Activated naive CD4-positive, alpha-beta T cell treated with anti-CD3 and anti-CD28 coated beads, Interleukin-2, amount 50 U/mL, for 16 hours (primary cell): ENCODE results near the gene OTUB1.
"Not testable (repeated sequence)": the region's sequence is repeated elsewhere in the genome, so short reads cannot be mapped to it uniquely, and the experiment has no call there.

Experiments
- DNase-seq: peaks from one replicate; pipeline ENCODE4 v3.0.0-alpha.2; 2020

Gene OTUB1

DNA sequence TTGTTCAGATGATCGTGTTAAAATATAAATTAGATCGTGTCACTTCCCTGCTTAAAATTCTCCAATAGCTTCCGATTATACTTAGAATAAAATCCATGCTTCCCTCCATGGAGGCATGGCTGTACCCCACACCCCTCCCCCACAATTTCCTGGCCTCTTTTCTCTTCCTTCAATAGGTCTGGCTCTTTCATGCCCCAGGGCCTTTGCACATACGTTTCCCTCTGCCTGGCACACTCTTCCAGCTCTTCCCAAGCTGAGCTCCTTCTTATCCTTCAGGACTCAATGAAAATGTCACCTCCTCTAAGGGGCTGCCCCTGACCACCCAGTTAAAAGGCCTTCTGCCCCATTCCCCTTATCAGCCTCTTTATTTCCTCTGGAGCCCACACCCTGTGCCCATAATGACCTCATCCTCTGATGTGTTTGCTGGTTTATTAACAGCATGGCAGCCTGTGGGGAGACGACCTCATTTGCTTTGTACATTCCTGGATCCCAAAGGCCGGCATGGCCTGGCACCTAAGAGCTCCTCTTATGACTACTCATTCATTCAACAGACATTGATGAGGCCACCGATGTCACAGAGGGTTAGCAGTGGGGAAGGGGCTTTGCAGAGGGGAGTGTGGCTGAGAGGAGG is 40.5 kb downstream of the OTUB1 start:
- no peak for DNase-seq

DNA sequence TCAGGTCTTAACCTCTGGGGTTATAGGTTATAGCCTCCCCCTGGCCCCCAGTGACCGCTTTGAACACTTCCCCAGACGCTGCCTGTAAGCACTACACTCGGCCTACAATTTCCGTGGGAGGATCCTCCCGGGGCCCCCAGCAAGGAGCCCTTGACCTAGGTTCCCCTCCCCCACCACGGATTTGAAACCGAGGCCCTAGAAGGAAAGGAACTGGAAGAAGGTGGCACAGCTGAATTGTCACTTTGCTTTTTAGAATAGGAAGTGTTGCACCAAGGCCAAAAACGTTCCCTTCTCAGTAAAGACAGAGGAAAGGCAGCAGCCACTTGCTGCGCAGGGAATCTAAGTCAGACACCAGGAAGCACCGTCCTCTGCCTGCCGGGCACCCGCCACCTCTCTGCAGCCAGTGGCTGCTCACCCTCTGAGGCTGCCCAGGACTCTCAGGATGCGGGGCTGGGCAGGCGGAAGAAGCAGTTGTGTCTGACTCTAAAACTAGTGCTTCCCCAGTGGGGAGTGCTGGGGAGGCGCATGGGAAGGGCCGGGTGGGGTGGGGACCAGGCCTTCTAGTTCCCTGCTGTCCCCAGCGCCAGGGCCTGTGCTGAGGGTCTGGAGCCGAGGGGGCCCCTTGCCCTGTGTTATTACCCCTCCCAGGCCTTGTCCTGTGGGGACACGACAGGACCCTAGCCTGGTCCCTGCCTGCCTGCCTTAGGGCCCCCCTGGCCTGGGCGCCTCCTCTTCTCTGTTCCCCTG is 41.6 kb downstream of the OTUB1 start:
- no peak for DNase-seq

DNA sequence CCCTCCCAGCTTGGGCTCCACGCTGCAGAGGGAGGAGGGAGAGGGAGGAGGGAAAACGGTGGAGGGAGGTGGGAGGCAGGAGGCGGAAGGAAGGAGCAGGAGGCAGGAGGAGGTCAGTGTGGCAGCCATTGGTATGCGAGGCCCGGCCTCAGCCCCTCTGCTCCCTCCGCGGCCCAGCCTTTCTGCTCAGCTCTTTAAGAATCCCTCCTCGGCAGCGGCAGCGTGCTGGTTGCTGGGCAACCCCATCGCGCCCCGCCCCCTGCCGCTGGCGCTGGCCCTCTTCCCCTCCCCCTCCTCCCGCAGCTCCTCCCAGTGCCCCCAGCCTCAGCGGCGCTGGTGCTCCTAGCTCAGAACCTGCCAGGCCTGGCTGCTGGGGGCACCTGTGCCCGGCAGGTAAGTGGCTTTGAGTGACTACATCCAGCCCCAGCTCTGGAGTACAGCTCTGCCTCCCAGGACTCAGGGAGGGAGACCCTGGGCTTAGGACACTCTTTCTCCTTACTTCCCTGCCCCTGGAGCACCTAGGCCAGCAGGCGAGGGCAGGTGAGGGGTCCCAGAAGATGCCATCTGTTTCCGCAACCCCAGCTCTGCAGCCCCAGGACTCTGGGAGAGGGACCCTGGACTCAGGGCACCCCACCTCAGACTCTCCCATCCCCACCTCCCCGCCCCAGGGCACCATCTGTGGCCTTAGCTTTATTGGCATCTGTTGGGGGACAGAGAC is 42.3 kb downstream of the OTUB1 start:
- no peak for DNase-seq

DNA sequence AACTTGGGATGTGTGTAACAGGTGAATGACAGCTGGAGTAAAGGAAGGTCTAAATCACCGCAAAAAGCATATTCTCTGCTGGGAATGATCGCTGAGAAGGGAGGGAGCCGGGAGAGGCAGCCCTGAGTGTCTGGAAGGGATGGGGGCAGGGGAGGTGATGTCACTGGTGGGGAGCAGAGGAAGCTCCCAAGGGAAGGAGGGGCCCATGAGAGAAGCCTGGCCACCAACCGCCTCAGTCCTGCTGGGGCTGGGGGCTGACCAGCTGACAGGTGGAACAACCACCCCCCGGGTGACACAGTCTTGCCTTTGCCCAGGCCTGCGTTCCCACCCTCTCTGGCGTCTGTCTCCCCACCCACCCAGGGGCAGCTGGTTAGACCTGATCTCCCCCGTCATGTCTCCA is 43.5 kb downstream of the OTUB1 start:
- DNase-seq = no peak

DNA sequence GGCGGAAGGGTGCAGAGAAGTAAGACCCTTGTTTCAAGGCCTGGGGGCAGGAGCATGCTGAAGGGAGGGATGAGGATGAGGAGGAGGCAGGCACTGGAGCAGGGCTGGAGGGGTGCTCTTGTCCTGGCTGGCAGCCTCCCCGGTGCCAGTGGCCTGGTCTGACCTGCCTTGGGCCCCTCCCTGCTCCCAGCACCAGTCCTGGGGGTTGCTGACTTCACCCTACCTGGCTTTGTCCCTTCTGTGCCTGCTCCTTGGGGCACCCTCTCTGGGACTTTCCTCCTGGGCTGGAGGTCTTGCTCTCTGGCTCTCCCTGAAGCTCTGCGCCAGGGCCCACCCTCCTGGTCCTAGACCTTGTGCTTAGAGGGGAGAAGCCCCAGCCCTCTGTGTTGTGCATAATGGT is 44.8 kb downstream of the OTUB1 start:
- no peak for DNase-seq

DNA sequence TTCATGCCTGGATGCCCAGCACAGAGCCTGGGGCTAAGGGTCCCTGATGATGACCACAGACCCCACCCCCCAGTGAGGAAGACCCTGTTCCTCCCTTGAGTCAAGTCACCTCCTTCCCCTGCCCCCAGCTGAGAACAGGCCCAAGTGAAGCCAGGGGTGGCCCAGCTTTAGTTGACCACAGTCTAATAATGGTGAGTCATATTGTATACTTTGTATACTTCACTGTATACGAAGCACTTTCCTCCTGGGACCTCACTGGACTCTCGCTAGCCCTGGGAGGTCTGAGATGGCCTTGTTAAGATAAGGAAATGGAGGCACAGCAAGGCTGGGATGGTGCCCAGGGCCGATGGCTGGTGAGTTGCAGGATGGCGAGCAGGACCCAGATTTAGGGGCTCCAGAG is 45.8 kb downstream of the OTUB1 start:
- no peak for DNase-seq

DNA sequence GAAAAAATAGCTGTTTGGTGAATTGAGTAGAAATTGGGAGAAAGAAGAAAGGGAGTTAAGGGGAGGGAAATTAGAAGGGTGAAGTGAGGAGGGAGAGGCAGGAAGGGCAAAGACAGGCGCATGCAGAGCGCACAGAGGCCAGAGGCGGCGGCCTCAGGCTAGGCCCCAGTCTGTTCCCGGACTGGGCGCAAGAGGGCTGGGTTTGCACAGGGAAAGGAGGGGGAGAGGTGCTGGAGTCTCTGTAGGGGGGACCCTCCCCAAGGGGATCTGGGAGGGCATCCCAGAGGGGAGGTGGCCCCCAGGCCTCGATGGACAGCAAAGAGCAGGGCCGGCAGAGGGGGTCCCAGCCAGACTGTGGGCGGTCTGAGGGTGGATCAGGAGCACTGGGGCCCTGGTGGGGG is 48.2 kb downstream of the OTUB1 start:
- DNase-seq = no peak

DNA sequence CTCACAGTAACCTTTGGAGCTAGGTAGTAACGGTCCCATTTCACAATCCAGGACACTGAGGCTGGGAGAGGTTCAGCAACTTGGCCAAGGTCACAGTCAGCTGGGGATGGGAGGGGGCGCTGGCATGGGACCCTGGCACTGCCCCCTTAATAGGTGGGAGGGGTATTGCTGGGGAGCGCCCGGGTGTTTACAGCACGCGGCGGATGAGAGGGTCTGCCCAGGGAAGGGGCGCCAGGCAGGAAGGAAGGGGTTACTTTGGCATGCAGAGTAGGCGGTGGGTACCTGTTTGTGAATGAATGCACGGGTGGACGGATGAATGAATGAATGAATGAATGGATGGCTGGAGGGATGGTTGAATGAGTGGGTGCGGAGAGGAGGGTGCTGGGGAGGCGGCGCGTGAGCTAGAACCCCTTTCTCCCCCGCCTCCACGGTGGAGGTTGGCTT is 48.9 kb downstream of the OTUB1 start:
- no peak for DNase-seq

DNA sequence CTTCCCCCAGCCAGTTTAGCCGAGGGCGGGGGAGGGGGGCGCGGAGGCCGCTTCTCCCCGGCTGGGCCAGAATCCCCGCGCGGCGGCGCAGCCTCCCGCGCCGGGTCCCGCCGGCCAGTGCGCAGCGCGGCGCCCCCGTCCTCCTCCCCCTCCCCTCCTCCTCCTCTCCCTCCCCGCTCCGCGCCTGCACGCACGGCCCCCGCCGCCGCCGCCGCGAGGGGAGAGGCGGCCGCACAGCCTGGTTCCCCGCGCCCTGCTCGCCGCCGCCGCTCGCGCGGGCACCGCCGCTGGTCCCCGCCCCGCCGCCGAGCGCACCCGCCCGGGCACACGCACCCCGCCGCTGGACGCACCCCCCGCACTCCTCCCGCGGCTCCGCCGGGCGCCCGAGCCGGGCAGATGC is 49.3 kb downstream of the OTUB1 start, which contains the start of gene FLRT1:
FLRT1 (plus strand) TSS at position 356 of the 400 bp plus-strand sequence. CDS start 80,337 bp downstream, outside the sequence.
- no peak for DNase-seq

DNA sequence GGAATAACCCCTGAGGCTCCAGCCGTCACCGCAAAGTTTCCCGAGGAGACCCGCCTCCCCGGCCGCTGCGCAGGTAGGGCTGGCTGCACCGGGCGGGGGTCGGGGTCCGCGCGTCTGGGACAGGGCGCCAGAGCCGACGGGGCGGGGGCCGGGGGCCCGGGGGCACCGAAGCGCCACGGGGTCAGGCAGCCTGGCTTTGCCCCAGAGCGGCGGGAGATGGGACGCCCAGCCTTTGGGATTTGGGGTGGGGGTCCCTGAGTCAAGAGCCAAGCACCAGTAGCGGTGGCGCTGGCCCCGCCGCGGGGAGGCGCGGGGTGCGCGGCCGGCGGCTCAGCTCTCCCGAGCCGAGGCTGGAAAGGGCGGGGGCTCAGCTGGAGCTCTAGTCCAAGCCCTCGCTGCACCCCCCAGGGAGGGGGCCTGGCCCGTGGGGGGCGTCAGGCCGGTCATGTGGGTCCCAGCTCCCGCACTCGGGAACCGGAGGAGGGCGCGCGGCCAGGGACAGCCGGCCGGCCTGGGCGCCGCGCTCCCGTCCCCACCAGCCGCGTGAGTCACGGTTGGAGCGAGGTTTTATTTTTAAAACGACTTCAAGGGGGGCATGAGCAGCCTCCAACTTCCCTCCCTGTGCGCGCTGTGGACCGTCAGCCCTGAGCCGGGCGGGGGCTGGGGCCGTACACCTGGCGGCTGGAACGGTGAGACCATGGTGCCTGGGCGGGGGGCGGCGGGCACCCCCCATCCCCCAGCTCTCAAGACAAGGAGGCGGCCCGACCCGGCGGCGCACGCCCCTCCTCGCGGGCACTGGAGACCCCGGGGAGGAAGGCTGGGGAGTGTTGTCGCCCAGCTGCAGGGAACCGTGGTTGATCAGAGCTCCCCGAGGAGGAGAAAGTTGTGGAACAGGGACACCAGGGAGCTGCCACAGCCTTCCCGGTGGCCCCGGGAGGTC is 50.1 kb downstream of the OTUB1 start:
- no peak for DNase-seq

DNA sequence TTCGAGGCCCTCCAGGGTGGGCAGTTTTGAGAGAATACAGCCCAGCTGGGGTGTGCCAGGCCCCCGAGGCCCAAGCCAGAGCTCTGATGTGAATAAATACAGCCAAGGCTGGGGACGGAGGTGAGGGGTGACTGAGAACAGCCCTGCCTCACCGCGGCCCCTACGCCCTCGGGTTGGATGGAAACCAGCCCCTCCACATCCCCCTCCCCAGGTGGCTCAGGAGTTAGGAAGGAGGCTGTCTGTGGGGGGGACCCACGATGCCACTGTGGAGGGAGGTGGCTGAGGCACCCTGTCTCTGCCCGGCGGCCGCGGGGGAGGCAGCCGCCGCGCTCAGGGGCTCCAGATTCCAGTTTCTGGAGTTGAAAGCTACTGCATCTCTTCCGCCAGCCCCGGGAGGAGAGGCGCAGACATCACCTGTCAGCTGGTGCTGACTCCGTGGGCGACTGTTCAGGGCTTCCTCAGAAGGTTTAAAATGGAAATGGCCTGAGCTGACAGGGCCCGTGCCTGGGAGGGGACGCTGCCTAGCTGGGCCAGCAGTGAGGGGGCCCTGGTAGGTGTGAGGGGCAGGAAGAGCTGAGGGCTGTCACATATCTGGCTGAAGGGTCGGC is 50.9 kb downstream of the OTUB1 start:
- no peak for DNase-seq

DNA sequence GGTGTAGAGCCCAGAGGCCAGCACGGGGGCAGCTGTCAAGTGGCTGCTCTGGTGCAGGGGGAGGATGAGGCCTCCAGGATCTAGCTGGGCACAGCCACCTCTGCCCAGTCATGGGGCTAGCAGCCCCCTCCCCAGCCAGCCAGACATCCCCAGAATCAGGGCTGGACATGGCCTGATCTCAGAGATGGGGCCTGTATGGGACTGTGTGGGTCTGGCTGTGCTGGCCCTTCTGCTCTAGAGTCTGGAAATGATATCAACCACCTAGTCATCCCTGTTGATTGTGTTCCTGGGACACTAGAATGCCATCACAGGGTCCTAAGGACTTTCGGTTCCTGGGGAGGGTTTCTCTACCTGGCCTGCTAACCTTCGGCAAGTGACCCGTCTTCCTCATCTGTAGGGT is 52.3 kb downstream of the OTUB1 start:
- DNase-seq = no peak

DNA sequence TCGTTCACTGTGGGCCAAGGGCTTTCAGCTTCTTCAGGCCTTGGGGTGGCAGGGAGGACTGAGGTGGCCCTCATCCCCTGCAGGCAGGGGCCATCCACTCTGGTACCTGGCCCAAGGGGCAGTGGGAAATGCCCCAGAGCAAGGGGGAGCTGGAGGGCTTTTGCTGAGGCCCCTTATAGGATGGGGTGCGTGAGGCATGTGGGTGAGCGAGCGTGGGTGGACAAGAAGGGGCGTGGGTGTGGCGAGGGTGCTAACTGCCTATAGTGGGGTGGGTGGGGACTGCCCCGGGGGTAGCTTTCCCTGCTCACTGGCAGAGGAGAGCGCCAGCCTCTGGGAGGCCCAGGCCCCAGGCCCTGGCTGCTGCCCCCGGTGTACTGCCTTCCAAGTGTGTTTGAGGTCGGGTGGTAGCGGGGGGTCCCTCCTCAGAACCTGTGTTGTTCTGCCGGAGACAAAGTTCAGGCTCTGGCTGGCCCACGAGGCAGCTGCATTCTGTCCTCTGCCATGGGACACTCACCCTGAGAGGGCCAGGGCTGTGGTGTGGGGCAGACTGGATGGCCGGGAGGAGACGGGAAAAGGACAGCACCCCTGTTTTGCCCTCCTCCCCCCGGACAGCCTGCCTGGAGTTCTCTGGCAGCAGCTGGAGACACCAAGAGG is 52.9 kb downstream of the OTUB1 start:
- no peak for DNase-seq

DNA sequence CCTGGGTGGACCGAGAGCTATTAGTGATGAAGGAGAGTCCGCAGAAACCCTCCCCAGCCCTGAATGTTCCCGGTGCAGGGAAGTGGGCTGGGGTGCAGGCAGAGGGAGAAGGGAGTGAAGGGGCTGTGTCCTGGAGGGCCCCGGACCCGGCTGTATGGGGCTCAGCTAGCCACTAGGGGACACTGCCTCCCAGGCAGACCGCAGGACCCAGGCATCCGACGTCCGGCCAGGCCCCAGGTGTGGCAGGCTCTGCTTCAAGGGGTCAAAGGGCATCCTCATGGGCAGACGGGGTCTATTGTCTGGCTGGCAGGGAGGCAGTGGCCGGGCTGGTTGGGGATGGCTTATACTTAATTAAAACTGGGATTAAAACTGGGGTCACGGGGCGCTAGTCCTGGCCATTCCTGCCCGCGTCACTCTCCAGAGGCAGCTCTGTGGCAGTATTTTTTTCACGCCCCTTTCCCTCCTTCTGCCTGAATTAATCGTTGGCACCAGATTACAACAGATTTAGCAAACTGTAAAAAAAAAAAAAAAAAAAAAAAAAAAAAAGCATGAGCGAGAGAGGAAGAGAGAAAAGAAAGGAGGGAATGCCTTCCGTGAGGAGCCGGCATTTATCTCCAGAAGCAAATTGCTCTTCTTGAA is 54.6 kb downstream of the OTUB1 start:
- no peak for DNase-seq

DNA sequence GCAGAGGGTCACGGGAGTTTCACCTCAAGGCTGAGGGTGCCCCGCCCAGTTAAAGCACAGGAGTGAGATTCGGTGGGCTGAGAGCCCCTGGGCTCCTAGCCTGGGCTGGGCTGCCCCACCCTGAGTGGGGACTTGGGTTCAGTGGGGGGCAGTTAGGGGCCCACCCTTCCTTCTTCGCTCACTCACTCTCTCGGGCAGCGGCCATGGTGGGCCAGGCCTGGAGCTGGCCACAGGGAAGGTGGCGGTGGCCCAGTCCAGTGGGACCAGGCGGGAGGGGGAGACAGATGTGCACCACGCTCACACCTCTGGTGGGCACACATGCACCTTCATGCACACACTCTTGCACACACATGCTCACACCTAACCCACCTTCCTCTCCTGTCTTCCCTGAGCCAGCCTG is 55.6 kb downstream of the OTUB1 start:
- DNase-seq = no peak

DNA sequence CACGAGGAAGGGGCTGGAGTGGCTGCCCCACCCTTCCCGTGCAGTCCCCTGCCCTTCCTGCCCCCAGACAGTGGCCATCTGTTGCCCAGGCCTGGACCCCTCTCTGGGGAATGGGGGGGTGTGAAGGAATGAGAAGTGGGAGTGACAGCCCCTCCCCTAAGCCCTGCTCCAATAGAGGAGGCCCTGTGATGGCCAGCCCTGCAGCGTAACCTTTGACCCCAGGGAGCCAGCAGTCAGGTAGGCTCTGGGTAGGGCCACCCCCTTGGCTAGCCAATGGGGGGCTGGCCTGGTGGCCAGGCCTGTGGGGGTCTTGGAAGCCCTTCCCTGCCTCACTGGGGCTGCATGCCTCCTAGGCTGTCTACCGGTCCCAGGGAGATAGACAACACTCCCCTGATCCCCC is 56.1 kb downstream of the OTUB1 start:
- DNase-seq = no peak

DNA sequence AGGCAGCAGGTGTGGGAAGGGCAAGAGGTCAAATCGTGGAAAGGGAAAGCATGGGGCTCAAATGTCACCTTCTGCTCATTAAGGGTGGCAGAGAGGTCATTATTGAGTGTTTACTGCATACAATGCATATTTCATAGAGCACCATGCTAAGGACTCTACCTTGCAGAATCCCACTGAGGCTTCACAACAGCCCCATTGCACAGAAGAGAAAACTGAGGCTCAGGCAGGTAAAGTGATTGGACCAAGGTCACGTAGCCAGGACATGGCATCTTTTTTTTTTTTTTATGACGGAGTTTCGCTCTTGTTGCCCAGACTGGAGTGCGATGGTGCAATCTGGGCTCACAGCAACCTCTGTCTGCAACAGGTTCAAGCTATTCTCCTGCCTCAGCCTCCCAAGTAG is 57.3 kb downstream of the OTUB1 start:
- DNase-seq = no peak

DNA sequence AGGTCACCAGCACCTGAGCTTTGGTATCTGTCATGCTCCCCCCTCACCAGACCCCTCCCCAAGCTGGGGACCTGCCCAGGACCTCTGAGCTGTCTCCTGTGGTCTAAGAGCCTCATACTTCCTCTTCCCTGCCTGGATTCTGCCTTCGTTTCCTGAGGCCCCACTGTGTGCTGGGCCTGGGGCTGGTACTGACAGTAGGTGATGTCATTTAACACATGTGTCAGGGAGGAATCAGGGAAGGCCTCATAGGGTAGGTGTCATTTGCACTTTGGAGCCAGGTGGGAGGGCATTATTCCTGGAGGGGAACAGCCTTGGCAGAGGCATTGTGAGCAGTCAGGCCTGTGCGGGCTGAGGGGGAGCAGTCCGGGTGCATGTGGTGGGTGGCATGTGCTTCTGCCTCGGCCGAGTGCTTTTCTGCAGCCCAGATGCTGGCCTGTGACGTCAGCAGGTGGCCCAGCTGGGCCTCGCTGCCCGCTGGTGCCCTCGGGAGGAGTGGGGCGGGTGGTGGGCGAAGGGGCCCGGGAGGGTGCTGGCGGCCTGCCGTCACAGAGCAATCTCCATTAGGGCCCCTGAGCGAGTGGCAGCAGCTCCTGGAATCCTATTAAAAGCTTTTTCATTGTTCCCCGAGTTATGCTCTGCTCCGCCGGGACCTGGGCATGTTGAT is 58.6 kb downstream of the OTUB1 start:
- no peak for DNase-seq

DNA sequence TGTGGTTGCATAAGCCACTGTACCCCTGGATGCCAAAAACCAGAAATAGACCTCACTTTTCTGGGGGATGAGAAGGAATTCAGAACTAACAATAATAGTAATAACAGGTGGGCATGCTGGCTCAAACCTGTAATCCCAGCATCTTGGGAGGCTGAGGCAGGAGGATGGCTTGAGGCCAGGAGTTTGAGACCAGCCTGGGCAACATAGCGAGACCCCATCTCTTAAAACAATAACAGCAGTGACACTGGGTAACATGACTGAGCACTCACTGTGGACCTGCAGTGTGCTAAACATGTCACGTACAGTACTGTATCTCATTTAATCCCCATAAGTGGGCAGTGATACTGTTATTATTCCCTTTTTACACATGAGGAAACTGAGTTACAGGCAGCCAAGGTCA is 59.5 kb downstream of the OTUB1 start:
- DNase-seq = no peak

DNA sequence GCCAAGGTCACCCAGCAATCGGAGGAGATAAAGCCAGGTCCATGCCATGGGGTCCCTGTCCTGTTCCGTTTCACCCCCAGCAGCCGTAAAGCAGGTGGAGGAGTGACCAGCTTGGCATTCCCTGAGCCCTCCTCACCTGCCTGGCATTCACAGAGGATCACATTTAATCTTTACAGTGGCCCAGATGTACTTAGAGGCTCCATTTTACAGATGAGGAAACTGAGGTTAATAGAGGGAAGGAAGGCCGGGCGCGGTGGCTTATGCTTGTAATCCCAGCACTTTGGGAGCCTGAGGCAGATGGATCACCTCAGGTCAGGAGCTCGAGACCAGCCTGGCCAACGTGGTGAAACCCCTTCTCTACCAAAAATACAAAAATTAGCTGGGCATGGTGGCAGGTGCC is 61.1 kb downstream of the OTUB1 start:
- DNase-seq = not testable (repeated sequence)
